ENCODE data around the gene RESP18. TPM values are rescaled to one million over a fixed set of nuclear protein-coding genes. Genes with fewer than 3 reads are reported as not detected.

The RESP18 gene
- total RNA-seq, 1 experiment from 2014 or later = not detected

GRCh38 chr2:219358170-219359075 lies 25.9 kb upstream of the RESP18 start:
- DNase-seq (ENCODE audit: unreplicated experiment) = no peak
- no peak overlapping the region for H3K4me3 Mint-ChIP-seq (ENCODE audit: unreplicated experiment)
- no peaks in the 10 kb centered on the region for H3K9me3 Mint-ChIP-seq (ENCODE audit: unreplicated experiment)
- ChIA-PET POLR2A (interaction anchor here (0.7 kb wide), 2 partner anchors 656 to 698 kb away, joined by 3 read pairs; no protein-coding TSS in a partner anchor), CTCF (interaction anchor here (0.7 kb wide), 2 partner anchors 33 to 273 kb away, joined by 3 to 5 read pairs; no protein-coding TSS in a partner anchor)
- H3K27me3 Mint-ChIP-seq (ENCODE audit: insufficient read depth, unreplicated experiment) = peaks cover 49% of the 10 kb centered on the region
- intact Hi-C loops (cut with micrococcal nuclease) = no loop called here
- H3K36me3 Mint-ChIP-seq (ENCODE audit: insufficient read depth, unreplicated experiment) = no peaks in the 10 kb centered on the region
- peaks cover 12% of the 10 kb centered on the region for H3K4me1 Mint-ChIP-seq (ENCODE audit: insufficient read depth, unreplicated experiment)
- no peak for TF ChIP-seq CTCF (IDR thresholded peaks at IDR 0.05; ENCODE audit: unreplicated experiment)
- no peak overlapping the region for H3K27ac Mint-ChIP-seq (ENCODE audit: low read depth, unreplicated experiment)
- no TSS peak for BruUV-seq (replicated peaks)

- TF ChIP-seq CTCF (IDR thresholded peaks at IDR 0.05; ENCODE audit: unreplicated experiment) = no peak
- Mint-ChIP-seq H3K36me3 (ENCODE audit: insufficient read depth, unreplicated experiment) (no peaks in the 10 kb centered on the region), H3K4me1 (ENCODE audit: insufficient read depth, unreplicated experiment) (no peaks in the 10 kb centered on the region), H3K27me3 (ENCODE audit: insufficient read depth, unreplicated experiment) (peaks cover 49% of the 10 kb centered on the region), H3K27ac (ENCODE audit: low read depth, unreplicated experiment) (no peak overlapping the region), H3K9me3 (ENCODE audit: unreplicated experiment) (no peaks in the 10 kb centered on the region), H3K4me3 (ENCODE audit: unreplicated experiment) (no peak overlapping the region)
- intact Hi-C loops (cut with micrococcal nuclease) = no loop called here
- ChIA-PET CTCF (interaction anchor here (0.6 to 1.3 kb wide), 3 partner anchors 12 to 234 kb away, joined by 3 to 5 read pairs (median 4); no protein-coding TSS in a partner anchor), POLR2A (interaction anchor here (1.2 kb wide), 1 partner anchor 10 kb away, joined by 3 read pairs; no protein-coding TSS in a partner anchor)
- no peak for DNase-seq (ENCODE audit: unreplicated experiment)
- BruUV-seq (replicated peaks) = no TSS peak
Observed at GRCh38 chr2:219356834-219357233, 24.3 kb upstream of the RESP18 start.

GRCh38 chr2:219354582-219354981 lies 22.0 kb upstream of the RESP18 start:
- Mint-ChIP-seq H3K27me3 (ENCODE audit: insufficient read depth, unreplicated experiment) (peaks cover 49% of the 10 kb centered on the region), H3K36me3 (ENCODE audit: insufficient read depth, unreplicated experiment) (no peaks in the 10 kb centered on the region), H3K9me3 (ENCODE audit: unreplicated experiment) (no peaks in the 10 kb centered on the region), H3K4me1 (ENCODE audit: insufficient read depth, unreplicated experiment) (no peaks in the 10 kb centered on the region), H3K27ac (ENCODE audit: low read depth, unreplicated experiment) (no peak overlapping the region), H3K4me3 (ENCODE audit: unreplicated experiment) (no peak overlapping the region)
- intact Hi-C loops (cut with micrococcal nuclease) = no loop called here
- DNase-seq (ENCODE audit: unreplicated experiment) = no peak
- ChIA-PET POLR2A (no interaction called here), CTCF (interaction anchor here (0.5 to 1.1 kb wide), 2 partner anchors 10 to 59 kb away, joined by 3 read pairs; no protein-coding TSS in a partner anchor)
- TF ChIP-seq CTCF (IDR thresholded peaks at IDR 0.05; ENCODE audit: unreplicated experiment) = no peak
- BruUV-seq (replicated peaks) = no TSS peak

- peaks cover 46% of the 10 kb centered on the region for H3K27me3 Mint-ChIP-seq (ENCODE audit: insufficient read depth, unreplicated experiment)
- CTCF ChIA-PET = interaction anchor here (0.6 to 1.9 kb wide), 8 partner anchors 8 to 75 kb away, joined by 3 to 6 read pairs (median 3); no protein-coding TSS in a partner anchor
- H3K9me3 Mint-ChIP-seq (ENCODE audit: unreplicated experiment) = no peaks in the 10 kb centered on the region
- BruUV-seq (replicated peaks) = no TSS peak
- no peak overlapping the region for H3K27ac Mint-ChIP-seq (ENCODE audit: low read depth, unreplicated experiment)
- no peak for DNase-seq (ENCODE audit: unreplicated experiment)
- POLR2A ChIA-PET = no interaction called here
- H3K4me1 Mint-ChIP-seq (ENCODE audit: insufficient read depth, unreplicated experiment) = no peaks in the 10 kb centered on the region
- intact Hi-C loops (cut with micrococcal nuclease) = no loop called here
- TF ChIP-seq CTCF (IDR thresholded peaks at IDR 0.05; ENCODE audit: unreplicated experiment) = no peak
- no peak overlapping the region for H3K4me3 Mint-ChIP-seq (ENCODE audit: unreplicated experiment)
- no peaks in the 10 kb centered on the region for H3K36me3 Mint-ChIP-seq (ENCODE audit: insufficient read depth, unreplicated experiment)
Observed at GRCh38 chr2:219353129-219353528, 20.6 kb upstream of the RESP18 start.

All from MCF 10A (cell line).